ENCODE data around the gene MYF5.
"Not testable (repeated sequence)": the region's sequence is repeated elsewhere in the genome, so short reads cannot be mapped to it uniquely, and the experiment has no call there.

The MYF5 gene

DNA sequence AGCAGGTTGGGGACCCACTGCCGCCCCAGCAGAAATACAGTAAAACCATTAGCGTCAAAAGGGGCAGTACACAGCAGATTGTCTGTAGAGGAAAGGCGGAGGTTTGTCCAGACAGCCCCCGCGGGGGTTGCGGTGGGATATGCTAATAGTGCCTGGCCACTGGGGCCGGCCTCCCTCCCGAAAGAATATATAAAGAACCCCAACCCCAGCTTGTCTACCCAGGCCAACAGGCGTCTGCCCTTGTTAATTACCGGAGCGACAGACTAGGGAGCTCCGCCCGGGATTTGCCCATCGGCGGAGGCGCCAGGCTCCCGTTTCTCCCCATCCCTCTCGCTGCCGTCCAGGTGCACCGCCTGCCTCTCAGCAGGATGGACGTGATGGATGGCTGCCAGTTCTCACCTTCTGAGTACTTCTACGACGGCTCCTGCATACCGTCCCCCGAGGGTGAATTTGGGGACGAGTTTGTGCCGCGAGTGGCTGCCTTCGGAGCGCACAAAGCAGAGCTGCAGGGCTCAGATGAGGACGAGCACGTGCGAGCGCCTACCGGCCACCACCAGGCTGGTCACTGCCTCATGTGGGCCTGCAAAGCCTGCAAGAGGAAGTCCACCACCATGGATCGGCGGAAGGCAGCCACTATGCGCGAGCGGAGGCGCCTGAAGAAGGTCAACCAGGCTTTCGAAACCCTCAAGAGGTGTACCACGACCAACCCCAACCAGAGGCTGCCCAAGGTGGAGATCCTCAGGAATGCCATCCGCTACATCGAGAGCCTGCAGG is at the start of gene MYF5:
TSS of gene MYF5 (plus strand) at position 217 of the 774 bp plus-strand sequence. CDS start at position 369, 152 bp downstream.
- TF ChIP-seq CTCF (IDR thresholded peaks at IDR 0.05; ENCODE audit: low read length, missing control alignments), result no peak
- H3K4me3 ChIP-seq (replicated peaks; ENCODE audit: low read depth, low read length), result no peak within 1 kb of the TSS
- DNase-seq (ENCODE audit: low read depth), result no peak

DNA sequence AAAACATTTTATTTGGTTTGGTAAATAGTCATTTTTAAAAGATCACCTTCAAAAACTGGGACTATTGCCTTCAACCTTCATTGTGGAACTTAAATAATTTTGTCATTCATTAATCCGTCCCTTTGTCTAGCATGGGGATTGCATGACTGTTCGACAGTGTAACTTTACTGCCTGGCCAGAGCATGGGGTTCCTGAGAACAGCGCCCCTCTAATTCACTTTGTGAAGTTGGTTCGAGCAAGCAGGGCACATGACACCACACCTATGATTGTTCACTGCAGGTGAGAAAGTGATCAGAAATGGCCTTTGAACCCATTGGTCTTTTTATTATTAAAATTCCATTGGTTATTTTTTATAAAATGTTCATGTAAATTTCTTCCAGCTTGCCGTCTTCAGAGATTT is 46.5 kb upstream of the MYF5 start:
- no peak for DNase-seq (ENCODE audit: low read depth)
- no peak for TF ChIP-seq CTCF (IDR thresholded peaks at IDR 0.05; ENCODE audit: low read length, missing control alignments)
- H3K4me3 ChIP-seq (replicated peaks; ENCODE audit: low read depth, low read length), result no peak overlapping the region

- DNase-seq (ENCODE audit: low read depth), result peak; percentile 18
- not testable (repeated sequence) for H3K4me3 ChIP-seq (replicated peaks; ENCODE audit: low read depth, low read length)
Measured at GRCh38 chr12:80676042-80676636, 40.6 kb upstream of the MYF5 start.

- no peak for DNase-seq (ENCODE audit: low read depth)
- no peak for TF ChIP-seq CTCF (IDR thresholded peaks at IDR 0.05; ENCODE audit: low read length, missing control alignments)
- no peak overlapping the region for H3K4me3 ChIP-seq (replicated peaks; ENCODE audit: low read depth, low read length)
Measured at GRCh38 chr12:80676856-80677255, 39.9 kb upstream of the MYF5 start.

DNA sequence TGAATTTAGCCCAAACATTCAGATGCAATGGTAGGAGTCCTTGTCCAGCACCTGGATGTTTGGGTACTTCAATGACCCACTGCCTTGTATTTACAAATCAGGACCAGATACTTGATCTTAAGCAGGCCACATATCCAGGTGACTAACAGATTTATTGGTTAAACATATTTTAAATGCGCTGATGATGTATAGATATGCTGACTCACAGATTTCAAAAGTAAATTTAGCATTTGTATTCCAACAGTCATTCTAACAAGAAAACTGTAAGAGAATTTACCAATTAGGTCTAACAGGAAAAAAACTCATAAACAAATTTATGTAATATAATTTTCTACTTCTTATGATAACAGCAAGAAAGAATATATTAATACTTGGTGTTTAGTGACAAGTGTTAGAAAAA is 38.7 kb upstream of the MYF5 start:
- TF ChIP-seq CTCF (IDR thresholded peaks at IDR 0.05; ENCODE audit: low read length, missing control alignments), result no peak
- no peak overlapping the region for H3K4me3 ChIP-seq (replicated peaks; ENCODE audit: low read depth, low read length)
- DNase-seq (ENCODE audit: low read depth), result no peak

DNA sequence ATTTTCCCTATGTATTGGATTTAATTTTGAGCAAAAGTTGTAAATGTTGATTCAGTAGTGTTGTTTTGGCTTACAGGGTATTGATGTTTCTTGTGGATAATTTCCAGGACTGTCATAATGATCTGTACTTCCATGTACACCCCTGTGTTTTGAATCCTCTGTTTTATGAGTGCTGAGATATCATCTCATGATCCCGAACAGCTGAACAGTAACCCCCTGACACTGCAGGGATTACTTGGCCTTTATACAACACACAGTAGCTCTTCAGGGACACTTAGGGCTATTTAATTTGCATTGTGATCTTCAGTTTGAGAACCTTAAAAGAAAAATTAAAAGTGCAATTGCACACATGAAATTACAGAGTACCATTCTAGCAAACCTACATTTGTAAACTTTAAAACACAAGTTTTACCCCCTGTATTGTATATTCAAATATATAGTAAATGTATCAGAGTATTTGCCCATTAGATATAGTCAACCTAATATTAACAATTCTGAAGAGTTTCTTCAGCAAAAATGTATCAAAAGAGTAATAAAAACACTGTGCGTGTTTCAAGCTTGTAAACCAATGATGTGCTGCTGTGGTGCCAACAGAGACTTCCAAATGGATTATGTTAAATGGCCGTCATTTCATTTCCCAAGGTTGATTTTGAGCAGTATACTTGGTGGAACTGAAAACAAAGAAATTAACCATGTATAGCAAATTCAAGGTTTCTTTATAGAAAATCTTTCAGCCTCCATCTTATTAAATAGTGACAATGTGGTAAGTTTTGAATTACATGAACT is 37.2 kb upstream of the MYF5 start:
- no peak for TF ChIP-seq CTCF (IDR thresholded peaks at IDR 0.05; ENCODE audit: low read length, missing control alignments)
- DNase-seq (ENCODE audit: low read depth), result no peak
- no peak overlapping the region for H3K4me3 ChIP-seq (replicated peaks; ENCODE audit: low read depth, low read length)

GRCh38 chr12:80681287-80681686 is 35.4 kb upstream of the MYF5 start:
- TF ChIP-seq CTCF (IDR thresholded peaks at IDR 0.05; ENCODE audit: low read length, missing control alignments), result no peak
- DNase-seq (ENCODE audit: low read depth), result no peak
- H3K4me3 ChIP-seq (replicated peaks; ENCODE audit: low read depth, low read length), result no peak overlapping the region

Measured in fibroblast of pulmonary artery (primary cell).